ENCODE results near the gene TAF1B. TPM values are rescaled to one million over a fixed set of nuclear protein-coding genes. Genes with fewer than 3 reads are reported as not detected.

The TAF1B gene
- total and polyA plus RNA-seq, 2 donors (not counting 3 experiments of a cell fraction or from before 2014, with no cell fraction given): 6.3 to 29.4 TPM

GRCh38 chr2:9852881-9853280 is 9.6 kb downstream of the TAF1B start:
- FAIRE-seq: no peak
- no TSS peak for BruUV-seq (replicated peaks)
- POLR2A ChIA-PET: interaction anchor here (0.8 kb wide), 1 partner anchor 9 kb away, joined by 3 read pairs; no protein-coding TSS in a partner anchor

More at GRCh38 chr2:9852881-9853280, 9.6 kb downstream of the TAF1B start:
- intact Hi-C loops (cut with micrococcal nuclease): no loop called here
- CTCF ChIA-PET: interaction anchor here (1.4 to 1.7 kb wide), 2 partner anchors 39 to 131 kb away, joined by 4 read pairs; no protein-coding TSS in a partner anchor
- Histone ChIP-seq H3K9ac (replicated peaks; ENCODE audit: extremely low read depth, insufficient read depth, low read length) (no peak overlapping the region), H3K4me2 (ENCODE audit: insufficient read depth, low read length) (no peak overlapping the region), H3K9me3 (replicated peaks; ENCODE audit: control insufficient read depth, insufficient read depth, low read length) (no peaks in the 10 kb centered on the region), H2AFZ (ENCODE audit: low read depth, low read length) (no peak overlapping the region), H3K4me1 (ENCODE audit: control insufficient read depth, extremely low read depth, insufficient read depth, low read length) (no peaks in the 10 kb centered on the region), H3K27ac (ENCODE audit: insufficient read depth, low read depth, low read length) (no peak overlapping the region), H3K27me3 (ENCODE audit: control insufficient read depth in 2 of 2, insufficient read depth in 2 of 2, low read length in 2 of 2) (no peaks in the 10 kb centered on the region), H3K9me1 (replicated peaks; ENCODE audit: control insufficient read depth, extremely low read depth, insufficient read depth, low read length) (no peaks in the 10 kb centered on the region), H3K79me2 (ENCODE audit: control insufficient read depth, insufficient read depth, low read length) (peaks cover 9% of the 10 kb centered on the region), H3K4me3 (replicated peaks in 1 of 3; ENCODE audit: insufficient read depth in 1 of 3, low read depth in 1 of 3, low read length in 3 of 3) (no peak overlapping the region), H3K36me3 (ENCODE audit: control insufficient read depth in 2 of 2, extremely low read depth in 1 of 2, insufficient read depth in 2 of 2, low read length in 2 of 2) (peaks cover 12 to 36% of the 10 kb centered on the region in 2 experiments), H4K20me1 (replicated peaks; ENCODE audit: control insufficient read depth, extremely low read depth, insufficient read depth, low read length) (no peaks in the 10 kb centered on the region)
- dilution Hi-C loops (cut with MboI; ENCODE audit: extremely low pct_ligation_motif_present, low sequenced_read_pairs): no loop called here
- DNase-seq (ENCODE audit: low read depth, low spot score): no peak
- no peak for TF ChIP-seq JUN (IDR thresholded peaks at IDR 0.05; ENCODE audit: borderline replicate concordance, insufficient read depth, insufficient read length, low read depth)
- no peak for TF ChIP-seq MAX (IDR thresholded peaks at IDR 0.05; ENCODE audit: insufficient read depth, insufficient read length)
- TF ChIP-seq POLR2AphosphoS5 (IDR thresholded peaks at IDR 0.05; ENCODE audit: insufficient read depth, low read depth, low read length): no peak
- TF ChIP-seq POLR2A (IDR thresholded peaks at IDR 0.05; ENCODE audit: low read depth, low read length): no peak
- no peak for TF ChIP-seq GATA2 (IDR thresholded peaks at IDR 0.05; ENCODE audit: insufficient read depth, insufficient read length, low read depth, low read length)
- no peak for TF ChIP-seq CTCF (IDR thresholded peaks at IDR 0.05; ENCODE audit: extremely low read depth in 1 of 2, insufficient read depth in 1 of 2, low read depth in 1 of 2, low read length in 2 of 2)
- no peak for TF ChIP-seq EZH2 (IDR thresholded peaks at IDR 0.05; ENCODE audit: borderline replicate concordance, low read depth, low read length, severe bottlenecking)
- no peak for TF ChIP-seq MYC (IDR thresholded peaks at IDR 0.05; ENCODE audit: low read depth, low read length)
- no peak for TF ChIP-seq FOS (IDR thresholded peaks at IDR 0.05; ENCODE audit: borderline replicate concordance, insufficient read depth, low read length)

Measured in endothelial cell of umbilical vein (primary cell).